Skeletal muscle satellite cell (primary cell): ENCODE results near the gene CDK18.
"Not testable (repeated sequence)": the region's sequence is repeated elsewhere in the genome, so short reads cannot be mapped to it uniquely, and the experiment has no call there.

ENCODE experiments used
- H3K27me3 ChIP-seq: 2 replicates; pipeline ENCODE4 v1.7.0; 2013; ENCODE audit warnings: low read length; ENCODE audit not compliant: control insufficient read depth, insufficient read depth
- H3K36me3 ChIP-seq: 2 replicates; pipeline ENCODE4 v1.7.0; 2013; ENCODE audit warnings: mild to moderate bottlenecking, control low read depth, low read length; ENCODE audit not compliant: insufficient read depth
- H3K4me1 ChIP-seq: 2 replicates; pipeline ENCODE4 v1.7.0; 2013; ENCODE audit warnings: low read length; ENCODE audit not compliant: control insufficient read depth, insufficient read depth
- H3K4me2 ChIP-seq: 2 replicates; pipeline ENCODE4 v1.7.0; 2013; ENCODE audit warnings: mild to moderate bottlenecking, low read length
- H3K4me3 ChIP-seq: 2 replicates; pipeline ENCODE4 v1.7.0; 2013; ENCODE audit warnings: low read length
- H3K9ac ChIP-seq: 2 replicates; pipeline ENCODE4 v1.7.0; 2013; ENCODE audit warnings: mild to moderate bottlenecking, low read depth, low read length, moderate library complexity
- H3K9me3 ChIP-seq: replicated peaks from 2 replicates; pipeline ENCODE4 v1.7.0; 2013; ENCODE audit warnings: mild to moderate bottlenecking, control low read depth, low read length

CDK18 gene

GRCh38 chr1:205473475-205473874 lies 31.0 kb upstream of the CDK18 start:
- Histone ChIP-seq H3K27me3 (peaks cover 30% of the 10 kb centered on the region), H3K36me3 (no peaks in the 10 kb centered on the region), H3K9me3 (no peaks in the 10 kb centered on the region)

GRCh38 chr1:205473966-205474365 lies 30.5 kb upstream of the CDK18 start:
- H3K36me3 ChIP-seq: no peaks in the 10 kb centered on the region
- H3K4me1 ChIP-seq: no peaks in the 10 kb centered on the region
- H3K9me3 ChIP-seq: no peaks in the 10 kb centered on the region
- H3K4me2 ChIP-seq: no peak overlapping the region
- peaks cover 26% of the 10 kb centered on the region for H3K27me3 ChIP-seq
- H3K9ac ChIP-seq: no peak overlapping the region
- H3K4me3 ChIP-seq: no peak overlapping the region

More at GRCh38 chr1:205473475-205473874, 31.0 kb upstream of the CDK18 start:
- Histone ChIP-seq H3K4me3 (no peak overlapping the region), H3K9ac (no peak overlapping the region), H3K4me2 (no peak overlapping the region), H3K4me1 (no peaks in the 10 kb centered on the region)

- Histone ChIP-seq H3K4me1 (no peaks in the 10 kb centered on the region), H3K4me3 (no peak overlapping the region), H3K9me3 (no peaks in the 10 kb centered on the region), H3K27me3 (peaks cover 21% of the 10 kb centered on the region), H3K9ac (no peak overlapping the region), H3K36me3 (no peaks in the 10 kb centered on the region), H3K4me2 (no peak overlapping the region)
Observed at GRCh38 chr1:205474571-205474970, 29.9 kb upstream of the CDK18 start.

- H3K9ac ChIP-seq: no peak overlapping the region
- no peaks in the 10 kb centered on the region for H3K9me3 ChIP-seq
- no peaks in the 10 kb centered on the region for H3K4me1 ChIP-seq
- H3K4me3 ChIP-seq: no peak overlapping the region
- no peak overlapping the region for H3K4me2 ChIP-seq
- H3K27me3 ChIP-seq: peaks cover 29% of the 10 kb centered on the region
- no peaks in the 10 kb centered on the region for H3K36me3 ChIP-seq
Observed at GRCh38 chr1:205475855-205476254, 28.6 kb upstream of the CDK18 start.

GRCh38 chr1:205476648-205477047 lies 27.8 kb upstream of the CDK18 start:
- Histone ChIP-seq H3K9ac (no peak overlapping the region), H3K4me1 (no peaks in the 10 kb centered on the region), H3K27me3 (peaks cover 36% of the 10 kb centered on the region), H3K36me3 (no peaks in the 10 kb centered on the region), H3K9me3 (no peaks in the 10 kb centered on the region), H3K4me3 (no peak overlapping the region), H3K4me2 (no peak overlapping the region)

GRCh38 chr1:205477121-205477758 lies 27.2 kb upstream of the CDK18 start:
- Histone ChIP-seq H3K4me3 (no peak overlapping the region), H3K9ac (no peak overlapping the region), H3K9me3 (no peaks in the 10 kb centered on the region), H3K27me3 (peaks cover 42% of the 10 kb centered on the region), H3K36me3 (no peaks in the 10 kb centered on the region), H3K4me1 (no peaks in the 10 kb centered on the region), H3K4me2 (no peak overlapping the region)

GRCh38 chr1:205477759-205478247 lies 26.7 kb upstream of the CDK18 start:
- H3K9ac ChIP-seq: no peak overlapping the region
- H3K27me3 ChIP-seq: peaks cover 45% of the 10 kb centered on the region
- no peaks in the 10 kb centered on the region for H3K9me3 ChIP-seq
- no peaks in the 10 kb centered on the region for H3K4me1 ChIP-seq
- H3K4me3 ChIP-seq: no peak overlapping the region
- no peak overlapping the region for H3K4me2 ChIP-seq
- H3K36me3 ChIP-seq: no peaks in the 10 kb centered on the region

- peaks cover 47% of the 10 kb centered on the region for H3K27me3 ChIP-seq
- not testable (repeated sequence) for H3K36me3 ChIP-seq, H3K4me2 ChIP-seq, H3K4me3 ChIP-seq, H3K4me1 ChIP-seq, H3K9me3 ChIP-seq, H3K9ac ChIP-seq
Observed at GRCh38 chr1:205478985-205479384, 25.5 kb upstream of the CDK18 start.

- peaks cover 52% of the 10 kb centered on the region for H3K27me3 ChIP-seq
- H3K4me2 ChIP-seq: no peak overlapping the region
- H3K9me3 ChIP-seq: no peaks in the 10 kb centered on the region
- no peak overlapping the region for H3K4me3 ChIP-seq
- no peaks in the 10 kb centered on the region for H3K4me1 ChIP-seq
- no peak overlapping the region for H3K9ac ChIP-seq
- H3K36me3 ChIP-seq: no peaks in the 10 kb centered on the region
Observed at GRCh38 chr1:205480349-205480985, 24.0 kb upstream of the CDK18 start.

GRCh38 chr1:205481218-205481617 lies 23.3 kb upstream of the CDK18 start:
- no peak overlapping the region for H3K9ac ChIP-seq

GRCh38 chr1:205481629-205482151 lies 22.8 kb upstream of the CDK18 start:
- H3K4me1 ChIP-seq: no peaks in the 10 kb centered on the region
- H3K27me3 ChIP-seq: peaks cover 54% of the 10 kb centered on the region

More at GRCh38 chr1:205481218-205481617, 23.3 kb upstream of the CDK18 start:
- Histone ChIP-seq H3K36me3 (no peaks in the 10 kb centered on the region), H3K4me1 (no peaks in the 10 kb centered on the region), H3K27me3 (peaks cover 51% of the 10 kb centered on the region), H3K9me3 (no peaks in the 10 kb centered on the region), H3K4me3 (no peak overlapping the region), H3K4me2 (no peak overlapping the region)

GRCh38 chr1:205482587-205482986 lies 21.9 kb upstream of the CDK18 start:
- H3K36me3 ChIP-seq, H3K4me3 ChIP-seq, H3K9me3 ChIP-seq, H3K9ac ChIP-seq, H3K4me2 ChIP-seq, H3K4me1 ChIP-seq: not testable (repeated sequence)
- peaks cover 55% of the 10 kb centered on the region for H3K27me3 ChIP-seq

More at GRCh38 chr1:205481629-205482151, 22.8 kb upstream of the CDK18 start:
- Histone ChIP-seq H3K36me3 (no peaks in the 10 kb centered on the region), H3K9ac (no peak overlapping the region), H3K4me3 (no peak overlapping the region), H3K4me2 (no peak overlapping the region), H3K9me3 (no peaks in the 10 kb centered on the region)
